Dedifferentiated amniotic fluid mesenchymal stem cell (primary cell): ENCODE data around the gene ARL3.

Experiments
- DNase-seq: peaks from one replicate; pipeline ENCODE4 v3.0.0-alpha.2; 2016; ENCODE audit errors: extremely low spot score

Gene ARL3

GRCh38 chr10:102651455-102652169 is 62.6 kb downstream of the ARL3 start:
- DNase-seq: no peak

GRCh38 chr10:102650655-102651454 is 63.3 kb downstream of the ARL3 start:
- DNase-seq: no peak

GRCh38 chr10:102649797-102650654 is 64.2 kb downstream of the ARL3 start:
- DNase-seq: no peak

GRCh38 chr10:102648889-102649796 is 65.1 kb downstream of the ARL3 start:
- DNase-seq: no peak

GRCh38 chr10:102648269-102648888 is 65.8 kb downstream of the ARL3 start:
- DNase-seq: no peak

GRCh38 chr10:102647443-102648268 is 66.5 kb downstream of the ARL3 start:
- DNase-seq: no peak

- peak; percentile 45 for DNase-seq
Measured at GRCh38 chr10:102646610-102647442, 67.4 kb downstream of the ARL3 start.

- peak; percentile 95 for DNase-seq
Measured at GRCh38 chr10:102645741-102646609, 68.2 kb downstream of the ARL3 start.

GRCh38 chr10:102645388-102645740 is 68.8 kb downstream of the ARL3 start:
- DNase-seq: peak; percentile 66

- DNase-seq: peak; percentile 36
Measured at GRCh38 chr10:102644646-102645387, 69.4 kb downstream of the ARL3 start.

GRCh38 chr10:102644066-102644645 is 70.0 kb downstream of the ARL3 start, which contains the start of gene TRIM8:
TRIM8 (plus strand) TSS chr10:102644479; CDS start chr10:102644618, 139 bp downstream.
- DNase-seq: no peak

GRCh38 chr10:102643336-102644065 is 70.7 kb downstream of the ARL3 start:
- peak; percentile 50 for DNase-seq

GRCh38 chr10:102642736-102643335 is 71.4 kb downstream of the ARL3 start:
- no peak for DNase-seq

GRCh38 chr10:102641880-102642735 is 72.1 kb downstream of the ARL3 start:
- peak; percentile 97 for DNase-seq

GRCh38 chr10:102641402-102641801 is 72.8 kb downstream of the ARL3 start:
- no peak for DNase-seq
